HEK293 (cell line): ENCODE measurements around the gene SPHK1.

Experiments used
- HOXA7 ChIP-seq: sonication (generic); formaldehyde crosslinking; IDR thresholded peaks from 2 replicates; pipeline ENCODE4 v1.8.1; 2022; ENCODE audit warnings: missing genetic modification reagents, borderline replicate concordance
- RBAK ChIP-seq: fragments of 450-650 bp; formaldehyde crosslinking; IDR thresholded peaks from 2 replicates; pipeline ENCODE4 v1.5.1; 2016; ENCODE audit warnings: missing biosample characterization, missing genetic modification characterization
- ZNF324 ChIP-seq: fragments of 450-650 bp; formaldehyde crosslinking; IDR thresholded peaks from 2 replicates; pipeline ENCODE4 v1.5.1; 2016; ENCODE audit warnings: missing biosample characterization, missing genetic modification characterization
- ZNF510 ChIP-seq: fragments of 450-650 bp; formaldehyde crosslinking; IDR thresholded peaks from 2 replicates; pipeline ENCODE4 v1.5.1; 2018; ENCODE audit warnings: mild to moderate bottlenecking, missing genetic modification characterization, missing biosample characterization; ENCODE audit not compliant: insufficient replicate concordance
- TF ChIP-seq, protein P1 (sequence below): fragments of 450-650 bp; formaldehyde crosslinking; IDR thresholded peaks from 2 replicates; pipeline ENCODE4 v1.5.1; 2016; ENCODE audit warnings: missing biosample characterization, missing genetic modification characterization
- TF ChIP-seq, protein P2 (sequence below): fragments of 450-650 bp; formaldehyde crosslinking; IDR thresholded peaks from 2 replicates; pipeline ENCODE4 v1.5.1; 2016; ENCODE audit warnings: missing biosample characterization, missing genetic modification characterization

DNA sequence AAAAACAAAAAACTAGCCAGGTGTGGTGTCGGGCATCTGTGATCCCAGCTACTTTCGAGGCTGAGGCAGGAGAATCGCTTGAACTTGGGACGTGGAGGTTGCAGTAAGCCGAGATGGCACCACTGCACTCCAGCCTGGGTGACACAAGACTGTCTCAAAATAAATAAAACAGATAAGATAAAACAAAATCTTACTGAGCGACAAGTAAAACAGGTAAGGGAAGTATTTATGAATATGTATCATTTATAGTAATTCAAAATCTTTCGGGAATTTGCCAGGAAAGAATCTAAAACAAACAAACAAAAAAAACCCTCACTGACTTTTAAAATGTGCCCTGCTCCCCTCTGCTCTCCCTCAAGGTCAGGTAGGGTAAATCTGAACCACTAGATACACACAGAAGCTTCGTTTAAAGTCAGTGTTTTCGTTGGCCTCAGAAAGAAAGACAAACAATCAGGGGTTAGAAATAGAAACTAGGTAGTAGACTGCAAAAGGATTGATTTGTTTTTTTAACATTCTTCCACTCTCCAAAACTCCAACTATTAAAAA lies 32.8 kb upstream of the SPHK1 start:
- TF ChIP-seq RBAK: no peak
- TF ChIP-seq, protein P1, sequence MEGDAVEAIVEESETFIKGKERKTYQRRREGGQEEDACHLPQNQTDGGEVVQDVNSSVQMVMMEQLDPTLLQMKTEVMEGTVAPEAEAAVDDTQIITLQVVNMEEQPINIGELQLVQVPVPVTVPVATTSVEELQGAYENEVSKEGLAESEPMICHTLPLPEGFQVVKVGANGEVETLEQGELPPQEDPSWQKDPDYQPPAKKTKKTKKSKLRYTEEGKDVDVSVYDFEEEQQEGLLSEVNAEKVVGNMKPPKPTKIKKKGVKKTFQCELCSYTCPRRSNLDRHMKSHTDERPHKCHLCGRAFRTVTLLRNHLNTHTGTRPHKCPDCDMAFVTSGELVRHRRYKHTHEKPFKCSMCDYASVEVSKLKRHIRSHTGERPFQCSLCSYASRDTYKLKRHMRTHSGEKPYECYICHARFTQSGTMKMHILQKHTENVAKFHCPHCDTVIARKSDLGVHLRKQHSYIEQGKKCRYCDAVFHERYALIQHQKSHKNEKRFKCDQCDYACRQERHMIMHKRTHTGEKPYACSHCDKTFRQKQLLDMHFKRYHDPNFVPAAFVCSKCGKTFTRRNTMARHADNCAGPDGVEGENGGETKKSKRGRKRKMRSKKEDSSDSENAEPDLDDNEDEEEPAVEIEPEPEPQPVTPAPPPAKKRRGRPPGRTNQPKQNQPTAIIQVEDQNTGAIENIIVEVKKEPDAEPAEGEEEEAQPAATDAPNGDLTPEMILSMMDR: no peak
- TF ChIP-seq ZNF510: no peak
- TF ChIP-seq, protein P2, sequence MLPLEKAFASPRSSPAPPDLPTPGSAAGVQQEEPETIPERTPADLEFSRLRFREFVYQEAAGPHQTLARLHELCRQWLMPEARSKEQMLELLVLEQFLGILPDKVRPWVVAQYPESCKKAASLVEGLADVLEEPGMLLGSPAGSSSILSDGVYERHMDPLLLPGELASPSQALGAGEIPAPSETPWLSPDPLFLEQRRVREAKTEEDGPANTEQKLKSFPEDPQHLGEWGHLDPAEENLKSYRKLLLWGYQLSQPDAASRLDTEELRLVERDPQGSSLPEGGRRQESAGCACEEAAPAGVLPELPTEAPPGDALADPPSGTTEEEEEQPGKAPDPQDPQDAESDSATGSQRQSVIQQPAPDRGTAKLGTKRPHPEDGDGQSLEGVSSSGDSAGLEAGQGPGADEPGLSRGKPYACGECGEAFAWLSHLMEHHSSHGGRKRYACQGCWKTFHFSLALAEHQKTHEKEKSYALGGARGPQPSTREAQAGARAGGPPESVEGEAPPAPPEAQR (tag by site-specific recombination): no peak
- TF ChIP-seq HOXA7 (CRISPR knock-in tag): no peak
- no peak for TF ChIP-seq ZNF324 (tag by site-specific recombination)
